GM19193 (cell line): Measurements from ENCODE around the gene GBGT1.

Experiments used
- POLR2A ChIP-seq: IDR thresholded peaks from 4 replicates; pipeline ENCODE4 v1.6.1; 2011; ENCODE audit not compliant: insufficient read depth, insufficient read length; ENCODE audit errors: extremely low read depth

The GBGT1 gene

DNA sequence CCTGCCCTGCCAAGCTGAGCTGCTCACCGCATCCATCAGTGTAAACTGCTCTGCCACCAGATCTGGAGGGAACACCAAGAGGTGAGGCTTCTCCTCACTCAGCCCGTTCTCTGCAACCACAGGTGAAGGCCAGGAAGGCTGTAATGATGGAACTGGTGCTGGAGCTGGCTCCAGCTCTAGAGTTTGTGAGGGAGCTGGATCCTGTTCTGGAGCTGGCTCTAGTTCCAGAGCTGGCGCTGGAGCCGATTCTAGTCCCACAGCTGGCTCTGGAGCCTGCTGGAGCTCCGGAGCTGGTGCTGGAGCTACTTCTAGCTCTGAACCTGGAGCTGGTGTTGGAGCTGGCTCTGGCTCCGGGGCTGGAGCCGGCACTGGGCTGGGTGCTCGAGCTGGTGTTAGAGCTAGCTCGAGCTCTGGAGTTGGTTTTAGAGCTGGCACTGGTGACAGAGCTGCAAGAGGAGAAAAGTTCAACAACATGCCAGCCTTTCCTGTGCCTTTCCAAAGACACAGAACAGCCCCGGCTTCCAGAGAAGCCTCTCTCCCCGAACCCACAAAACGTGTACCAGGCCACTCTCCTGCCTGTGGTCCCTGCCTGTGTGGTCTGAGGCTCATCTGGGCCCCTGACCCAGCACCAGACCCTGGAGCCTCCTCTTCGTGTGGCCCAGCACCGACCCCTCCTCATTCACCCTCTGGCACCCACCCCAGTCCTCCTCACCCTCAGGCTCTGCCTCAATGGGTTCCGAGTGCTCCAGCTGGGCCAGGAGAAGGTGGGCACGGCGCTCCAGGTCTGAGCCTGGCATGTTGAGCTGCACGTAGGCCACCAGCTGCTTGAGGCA, 55.5 kb downstream of the GBGT1 start:
- TF ChIP-seq POLR2A, result no peak

DNA sequence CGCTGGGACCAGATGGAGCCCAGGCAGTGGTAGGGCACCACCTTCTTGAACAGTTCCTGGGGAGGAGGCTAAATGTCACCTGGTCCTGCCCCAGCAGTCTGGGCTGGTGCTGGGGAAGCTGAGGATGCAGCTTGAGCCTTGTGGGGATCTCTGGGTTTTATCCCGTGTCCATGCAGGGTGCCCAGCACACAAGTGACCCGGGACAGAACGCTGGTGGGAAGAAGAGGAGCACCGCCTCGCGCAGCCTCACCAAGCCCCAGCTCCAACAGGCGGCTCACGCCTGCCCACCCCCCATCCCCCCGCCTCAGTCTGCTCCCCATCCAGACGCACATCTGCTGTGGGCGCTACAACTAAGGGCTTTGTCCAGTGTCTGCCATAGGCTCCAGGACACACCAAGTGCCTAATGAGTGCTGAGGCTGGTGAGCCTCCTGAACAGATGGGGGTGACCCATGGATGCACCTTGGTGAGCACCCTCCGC, 56.4 kb downstream of the GBGT1 start:
- no peak for TF ChIP-seq POLR2A

GRCh38 chr9:133106511-133107244, 57.0 kb downstream of the GBGT1 start:
- TF ChIP-seq POLR2A, result no peak

GRCh38 chr9:133105461-133105770, 58.3 kb downstream of the GBGT1 start:
- no peak for TF ChIP-seq POLR2A

DNA sequence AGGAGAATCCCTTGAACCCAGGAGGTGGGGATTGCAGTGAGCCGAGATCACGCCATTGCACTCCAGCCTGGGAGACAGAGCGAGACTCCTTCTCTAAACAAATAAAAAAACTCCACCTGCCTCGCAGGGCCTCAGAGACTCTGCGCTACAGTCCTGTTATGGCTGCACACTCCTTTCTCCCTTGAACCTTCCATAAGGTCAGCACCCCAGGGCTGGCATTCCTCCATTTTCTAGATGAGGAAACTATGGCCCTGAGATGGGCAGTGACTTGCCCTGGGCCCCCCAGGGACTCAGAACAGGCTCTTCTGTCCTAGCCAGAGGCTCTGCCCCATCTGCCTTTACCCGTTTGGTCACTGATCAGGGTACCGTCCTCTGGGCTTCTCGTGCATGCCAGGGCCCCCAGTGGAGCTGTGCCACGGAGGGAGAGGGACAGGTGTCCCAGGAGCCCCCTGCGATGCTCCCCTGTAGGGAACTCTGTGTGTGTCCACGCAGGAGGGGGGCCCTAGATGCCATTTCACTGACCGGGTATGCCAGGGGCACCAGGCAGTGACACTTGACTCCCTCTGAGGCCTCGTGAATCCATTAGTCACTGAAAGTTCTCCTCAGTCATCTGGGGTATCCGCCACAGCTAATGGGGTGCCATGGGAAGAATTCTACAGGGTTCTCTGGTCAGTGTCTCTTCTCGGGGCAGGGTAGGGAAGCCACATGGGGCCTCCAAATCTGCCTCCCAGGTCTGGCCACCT, 58.8 kb downstream of the GBGT1 start:
- no peak for TF ChIP-seq POLR2A

GRCh38 chr9:133103987-133104505, 59.7 kb downstream of the GBGT1 start:
- no peak for TF ChIP-seq POLR2A

DNA sequence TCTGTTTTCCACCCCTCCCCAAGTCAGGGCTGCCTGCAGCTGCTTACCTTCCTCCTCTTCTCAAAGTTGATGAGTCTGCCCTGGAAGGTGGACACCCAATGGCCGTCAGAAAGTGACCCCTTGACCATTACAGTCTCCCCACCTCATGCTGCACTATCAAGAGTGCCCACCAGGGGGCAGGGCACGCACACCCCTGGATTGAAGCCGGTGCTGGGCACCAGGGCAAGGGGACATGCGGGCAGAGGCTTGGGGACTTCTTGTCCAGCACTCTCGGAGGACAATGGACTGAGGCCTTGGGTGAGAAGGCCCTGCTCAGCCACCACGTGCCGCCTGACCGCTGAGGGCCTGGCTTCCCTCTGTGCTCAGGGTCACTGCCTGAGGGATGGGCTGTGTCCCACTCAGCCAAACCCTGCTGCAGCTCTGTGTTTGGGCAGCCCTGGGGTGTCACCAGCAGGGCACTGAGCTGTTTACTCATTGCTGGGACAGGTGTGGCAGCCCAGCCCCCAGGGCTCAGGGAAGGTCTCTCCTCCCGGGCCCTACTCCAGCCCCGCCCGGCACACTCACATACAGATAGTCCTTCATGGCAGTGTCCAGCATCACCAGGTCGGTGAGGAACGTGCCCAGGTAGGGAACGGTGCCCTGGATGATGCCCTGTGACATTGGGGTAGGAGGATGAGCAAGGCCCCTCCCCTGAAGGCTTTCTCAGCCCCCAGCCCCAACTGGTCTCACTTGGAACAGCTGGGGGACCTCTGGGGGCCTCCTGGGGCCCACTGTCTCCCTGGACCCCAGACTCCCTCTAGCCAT, 60.3 kb downstream of the GBGT1 start:
- TF ChIP-seq POLR2A, result no peak
